A673 (cell line): ENCODE data around the gene TGFB1I1. TPM values are rescaled to one million over a fixed set of nuclear protein-coding genes. Genes with fewer than 3 reads are reported as not detected.

Experiments used
- BruUV-seq: library from RNA; stranded (reverse); fragments of 400-500 nt; replicated peaks from 2 replicates; lab custom pipeline; 2021; lab: Mats Ljungman, UMichigan
- CTCF ChIA-PET: fragments of 300-600 bp; sonication (Branson Sonifier 250); formaldehyde crosslinking; loops from one replicate; lab custom pipeline; 2022; ENCODE audit warnings: antibody characterized with exemption; lab: Charles Lee
- POLR2A ChIA-PET: fragments of 300-600 bp; sonication (Branson Sonifier 250); formaldehyde crosslinking; loops from one replicate; lab custom pipeline; 2022; ENCODE audit warnings: antibody characterized with exemption; ENCODE audit not compliant: low non-redundant PET; lab: Charles Lee
- DNase-seq: peaks from one replicate; pipeline ENCODE4 v3.0.0-alpha.2; 2015; ENCODE audit warnings: low spot score
- H3K27ac ChIP-seq: fragments of 200-600 bp; sonication (generic); 2 replicates; pipeline ENCODE4 v1.5.1; 2016; ENCODE audit warnings: mixed run types, low read depth, mild to moderate bottlenecking, mixed read lengths, antibody characterized with exemption, low read length; ENCODE audit not compliant: poor library complexity, severe bottlenecking
- H3K27me3 ChIP-seq: fragments of 200-600 bp; sonication (generic); replicated peaks from 2 replicates; pipeline ENCODE4 v1.6.1; 2017; ENCODE audit warnings: mixed run types, low read depth, mild to moderate bottlenecking, mixed read lengths, antibody characterized with exemption, low read length; ENCODE audit not compliant: insufficient read depth, poor library complexity
- H3K36me3 ChIP-seq: fragments of 200-600 bp; sonication (generic); 2 replicates; pipeline ENCODE4 v1.6.1; 2016; ENCODE audit warnings: mixed run types, mild to moderate bottlenecking, mixed read lengths, antibody characterized with exemption, low read length; ENCODE audit not compliant: insufficient read depth, poor library complexity, severe bottlenecking
- H3K4me1 ChIP-seq: fragments of 200-600 bp; sonication (generic); 2 replicates; pipeline ENCODE4 v1.6.1; 2017; ENCODE audit warnings: mixed run types, mild to moderate bottlenecking, mixed read lengths, antibody characterized with exemption, low read length; ENCODE audit not compliant: insufficient read depth, poor library complexity, severe bottlenecking
- H3K4me3 ChIP-seq: fragments of 200-600 bp; sonication (generic); 2 replicates; pipeline ENCODE4 v1.5.1; 2016; ENCODE audit warnings: low read depth, mixed run types, mild to moderate bottlenecking, mixed read lengths, low read length; ENCODE audit not compliant: poor library complexity, severe bottlenecking
- H3K9me3 ChIP-seq: fragments of 200-600 bp; sonication (generic); 2 replicates; pipeline ENCODE4 v1.6.1; 2016; ENCODE audit warnings: mixed run types, low read depth, mild to moderate bottlenecking, mixed read lengths, antibody characterized with exemption, low read length; ENCODE audit not compliant: poor library complexity, severe bottlenecking
- EZH2 ChIP-seq: fragments of 200-600 bp; sonication (generic); IDR thresholded peaks from 2 replicates; pipeline ENCODE4 v1.6.1; 2017; ENCODE audit warnings: borderline replicate concordance, low read depth, mild to moderate bottlenecking, mixed read lengths, antibody characterized with exemption, low read length; ENCODE audit not compliant: poor library complexity, severe bottlenecking
- intact Hi-C: fragments of 100-400 bp; cut with micrococcal nuclease; formaldehyde crosslinking; loops from one replicate; pipeline ENCODE4 v1.10.0; 2022; ENCODE audit not compliant: unreplicated experiment
- total RNA-seq: library from RNA; stranded (reverse); gene quantifications from 2 replicates; pipeline ENCODE4 v1.2.3, GENCODE V29; 2021
- TF ChIP-seq, protein P1 (sequence below): fragments of 300-800, 200-600 bp; sonication (generic); conservative IDR thresholded peaks from 2 replicates; pipeline ENCODE4 v1.5.1; 2017; ENCODE audit warnings: low read depth, mild to moderate bottlenecking, antibody characterized with exemption, low read length, moderate library complexity, mixed read lengths

The TGFB1I1 gene
- total RNA-seq, 1 experiment from 2014 or later, result 3.3 TPM

DNA sequence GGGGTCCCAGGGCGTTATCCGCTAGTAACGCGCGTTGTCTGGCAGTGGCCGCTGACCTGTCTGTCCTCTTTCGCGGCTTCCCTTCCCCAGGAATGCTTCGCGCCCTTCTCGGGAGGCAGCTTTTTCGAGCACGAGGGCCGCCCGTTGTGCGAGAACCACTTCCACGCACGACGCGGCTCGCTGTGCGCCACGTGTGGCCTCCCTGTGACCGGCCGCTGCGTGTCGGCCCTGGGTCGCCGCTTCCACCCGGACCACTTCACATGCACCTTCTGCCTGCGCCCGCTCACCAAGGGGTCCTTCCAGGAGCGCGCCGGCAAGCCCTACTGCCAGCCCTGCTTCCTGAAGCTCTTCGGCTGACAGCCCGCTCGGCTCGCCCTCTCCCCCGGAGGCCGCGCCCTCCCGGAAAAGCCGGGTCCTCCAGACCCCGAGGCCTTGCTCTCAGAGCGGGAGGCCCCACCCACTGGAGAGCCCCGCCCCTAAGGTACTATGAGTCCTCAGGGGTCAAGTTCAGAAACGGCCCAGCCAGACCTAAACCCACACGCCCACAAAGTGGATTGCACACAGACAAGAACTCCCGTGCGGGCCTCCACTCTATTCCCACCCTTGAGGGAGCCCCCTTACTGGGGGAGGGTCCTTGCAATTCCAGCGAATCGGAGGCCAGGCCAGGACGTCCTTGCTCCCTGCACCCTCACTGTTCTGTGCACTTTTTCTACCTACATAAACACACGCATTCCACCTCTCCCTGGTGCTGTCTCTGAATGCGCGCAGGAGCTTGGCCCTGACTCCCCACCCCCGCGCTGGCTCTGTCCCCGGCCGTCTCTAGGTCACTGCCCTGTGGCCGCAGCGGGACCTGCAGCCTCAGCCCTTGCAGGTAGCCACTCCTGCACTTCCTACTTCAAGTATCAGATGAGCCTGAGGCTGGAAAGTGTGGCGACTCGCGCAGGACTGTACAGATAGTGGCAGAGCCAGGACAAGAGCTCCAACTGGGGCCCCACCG lies 5.6 kb downstream of the TGFB1I1 start:
- no peaks in the 10 kb centered on the region for H3K9me3 ChIP-seq
- BruUV-seq, result no TSS peak
- no peaks in the 10 kb centered on the region for H3K36me3 ChIP-seq
- TF ChIP-seq, protein P1, sequence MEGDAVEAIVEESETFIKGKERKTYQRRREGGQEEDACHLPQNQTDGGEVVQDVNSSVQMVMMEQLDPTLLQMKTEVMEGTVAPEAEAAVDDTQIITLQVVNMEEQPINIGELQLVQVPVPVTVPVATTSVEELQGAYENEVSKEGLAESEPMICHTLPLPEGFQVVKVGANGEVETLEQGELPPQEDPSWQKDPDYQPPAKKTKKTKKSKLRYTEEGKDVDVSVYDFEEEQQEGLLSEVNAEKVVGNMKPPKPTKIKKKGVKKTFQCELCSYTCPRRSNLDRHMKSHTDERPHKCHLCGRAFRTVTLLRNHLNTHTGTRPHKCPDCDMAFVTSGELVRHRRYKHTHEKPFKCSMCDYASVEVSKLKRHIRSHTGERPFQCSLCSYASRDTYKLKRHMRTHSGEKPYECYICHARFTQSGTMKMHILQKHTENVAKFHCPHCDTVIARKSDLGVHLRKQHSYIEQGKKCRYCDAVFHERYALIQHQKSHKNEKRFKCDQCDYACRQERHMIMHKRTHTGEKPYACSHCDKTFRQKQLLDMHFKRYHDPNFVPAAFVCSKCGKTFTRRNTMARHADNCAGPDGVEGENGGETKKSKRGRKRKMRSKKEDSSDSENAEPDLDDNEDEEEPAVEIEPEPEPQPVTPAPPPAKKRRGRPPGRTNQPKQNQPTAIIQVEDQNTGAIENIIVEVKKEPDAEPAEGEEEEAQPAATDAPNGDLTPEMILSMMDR, result no peak
- no peak for TF ChIP-seq EZH2
- DNase-seq, result no peak
- H3K27ac ChIP-seq, result no peak overlapping the region
- H3K4me3 ChIP-seq, result no peak overlapping the region
- ChIA-PET POLR2A (no interaction called here), CTCF (no interaction called here)
- H3K27me3 ChIP-seq, result peaks cover 3% of the 10 kb centered on the region
- H3K4me1 ChIP-seq, result no peaks in the 10 kb centered on the region
- intact Hi-C loops, result no loop called here

DNA sequence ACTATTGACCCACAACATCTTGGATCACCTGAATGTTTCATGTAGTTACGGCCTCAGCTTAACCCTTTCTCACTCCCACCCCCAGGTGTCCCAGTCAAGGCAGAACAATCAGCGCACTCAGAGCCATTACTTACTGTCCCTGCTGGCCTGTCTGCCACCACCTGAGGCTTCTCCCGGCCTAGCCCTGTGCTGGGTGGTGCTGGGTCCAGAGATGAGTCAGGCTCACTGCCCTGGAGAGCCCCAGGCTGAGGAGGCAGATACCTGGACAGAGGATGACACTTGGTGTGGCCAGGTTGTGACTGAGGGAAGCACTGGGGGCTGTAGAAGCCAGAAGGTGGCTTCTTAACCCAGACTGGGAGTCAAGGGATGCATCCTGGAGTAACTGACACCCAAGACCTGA lies 7.0 kb downstream of the TGFB1I1 start:
- CTCF ChIA-PET, result no interaction called here
- Histone ChIP-seq H3K4me3 (no peak overlapping the region), H3K27ac (no peak overlapping the region), H3K27me3 (peaks cover 3% of the 10 kb centered on the region), H3K36me3 (no peaks in the 10 kb centered on the region), H3K9me3 (no peaks in the 10 kb centered on the region), H3K4me1 (no peaks in the 10 kb centered on the region)
- no peak for TF ChIP-seq EZH2
- TF ChIP-seq, protein P1, result no peak
- no peak for DNase-seq
- POLR2A ChIA-PET, result no interaction called here
- BruUV-seq, result no TSS peak
- intact Hi-C loops, result no loop called here

DNA sequence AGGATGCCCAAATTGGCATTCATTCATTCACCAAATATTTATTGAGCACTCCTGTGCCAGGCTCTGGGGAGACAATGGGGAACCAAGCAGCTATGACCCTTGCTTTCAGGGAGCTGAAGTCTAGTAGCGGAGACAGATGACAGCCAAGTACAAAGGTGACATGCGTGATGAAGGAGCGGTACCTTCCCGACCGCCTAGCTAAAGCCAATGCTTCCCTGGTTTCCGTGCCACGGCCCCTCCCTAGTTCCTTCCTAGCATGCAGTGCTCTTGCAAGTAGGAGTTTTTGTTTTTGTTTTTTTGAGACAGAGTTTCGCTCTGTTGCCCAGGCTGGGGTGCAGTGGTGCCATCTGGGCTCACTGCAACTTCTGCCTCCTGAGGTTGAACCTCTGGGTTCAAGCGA lies 7.8 kb downstream of the TGFB1I1 start:
- CTCF ChIA-PET, result interaction anchor here (0.6 kb wide), 1 partner anchor 34 kb away, joined by 6 read pairs; no protein-coding TSS in a partner anchor
- Histone ChIP-seq H3K4me3 (no peak overlapping the region), H3K9me3 (no peaks in the 10 kb centered on the region), H3K4me1 (no peaks in the 10 kb centered on the region), H3K27me3 (peaks cover 3% of the 10 kb centered on the region), H3K27ac (no peak overlapping the region), H3K36me3 (no peaks in the 10 kb centered on the region)
- BruUV-seq, result no TSS peak
- TF ChIP-seq EZH2, result no peak
- TF ChIP-seq, protein P1, result no peak
- DNase-seq, result no peak
- POLR2A ChIA-PET, result no interaction called here
- intact Hi-C loops, result no loop called here
